Caco-2 (cell line): Measurements from ENCODE around the gene LRRK1. TPM values are rescaled to one million over a fixed set of nuclear protein-coding genes. Genes with fewer than 3 reads are reported as not detected.

Experiments
- BruUV-seq: library from RNA; stranded (reverse); fragments of 400-500 nt; replicated peaks from 2 replicates; lab custom pipeline; 2021; lab: Mats Ljungman, UMichigan
- CTCF ChIA-PET: fragments of 300-600 bp; sonication (Branson Sonifier 250); formaldehyde crosslinking; loops from one replicate; lab custom pipeline; 2022; ENCODE audit warnings: antibody characterized with exemption; lab: Charles Lee
- POLR2A ChIA-PET: fragments of 300-600 bp; sonication (Branson Sonifier 250); formaldehyde crosslinking; loops from one replicate; lab custom pipeline; 2022; ENCODE audit warnings: antibody characterized with exemption; lab: Charles Lee
- DNase-seq, 2 experiments: peaks; one replicate each; pipeline versions ENCODE4 v3.0.0 to v3.0.0-alpha.2; 2020 to 2022
- H3K27me3 ChIP-seq: replicated peaks from 2 replicates; pipeline ENCODE4 v1.6.0; 2011; ENCODE audit warnings: low read length; ENCODE audit not compliant: control insufficient read depth, insufficient read depth
- H3K36me3 ChIP-seq: 2 replicates; pipeline ENCODE4 v1.5.1; 2011; ENCODE audit warnings: low read length; ENCODE audit not compliant: control insufficient read depth, insufficient read depth
- H3K4me1 ChIP-seq: fragments of 250-450 bp; sonication (Bioruptor Pico); 2 replicates; pipeline ENCODE4 v1.5.1; 2020; ENCODE audit warnings: mild to moderate bottlenecking
- H3K4me3 ChIP-seq: 2 replicates; pipeline ENCODE4 v1.5.1; 2011; ENCODE audit warnings: low read depth, mild to moderate bottlenecking, control low read depth, low read length
- H3K9me3 ChIP-seq: fragments of 250-450 bp; sonication (Bioruptor Pico); 2 replicates; pipeline ENCODE4 v1.5.1; 2020; ENCODE audit warnings: mild to moderate bottlenecking, moderate library complexity
- H3K27ac Mint-ChIP-seq: one replicate; pipeline ENCODE4 v1.8.0; 2022; ENCODE audit warnings: mixed read lengths; ENCODE audit not compliant: unreplicated experiment
- H3K27me3 Mint-ChIP-seq: one replicate; pipeline ENCODE4 v1.8.0; 2022; ENCODE audit warnings: mixed read lengths; ENCODE audit not compliant: insufficient read depth, unreplicated experiment
- H3K36me3 Mint-ChIP-seq: one replicate; pipeline ENCODE4 v1.8.0; 2022; ENCODE audit warnings: mild to moderate bottlenecking, mixed read lengths; ENCODE audit not compliant: insufficient read depth, unreplicated experiment
- H3K4me1 Mint-ChIP-seq: one replicate; pipeline ENCODE4 v1.8.0; 2022; ENCODE audit warnings: low read depth, mixed read lengths; ENCODE audit not compliant: unreplicated experiment
- H3K4me3 Mint-ChIP-seq: one replicate; pipeline ENCODE4 v1.8.0; 2022; ENCODE audit warnings: mild to moderate bottlenecking, moderate library complexity, mixed read lengths; ENCODE audit not compliant: unreplicated experiment
- H3K9me3 Mint-ChIP-seq: one replicate; pipeline ENCODE4 v1.8.0; 2022; ENCODE audit warnings: mixed read lengths; ENCODE audit not compliant: unreplicated experiment
- intact Hi-C: fragments of 100-400 bp; cut with micrococcal nuclease; formaldehyde crosslinking; loops from one replicate; pipeline ENCODE4 v1.10.0; 2022; ENCODE audit not compliant: unreplicated experiment
- total RNA-seq: library from RNA; stranded (reverse); gene quantifications from 2 replicates; pipeline ENCODE4 v1.2.3, GENCODE V29; 2022
- TF ChIP-seq, protein P1 (sequence below), 2 experiments: fragments of 200-600 bp in 1 of 2; IDR thresholded peaks; 1 replicate in 1 of 2; 2 replicates in 1 of 2; pipeline versions ENCODE4 v1.5.1 to v1.8.0; 2011 to 2022; ENCODE audit warnings: antibody characterized with exemption in 1 of 2, control low read depth in 1 of 2, inconsistent platforms in 1 of 2, low read depth in 1 of 2, low read length in 1 of 2, mild to moderate bottlenecking in 1 of 2, moderate library complexity in 1 of 2; ENCODE audit not compliant: insufficient read depth in 1 of 2, severe bottlenecking in 1 of 2, unreplicated experiment in 1 of 2

LRRK1 gene
- total RNA-seq, 1 experiment from 2014 or later, result 12.0 TPM

- Mint-ChIP-seq H3K27ac (no peak overlapping the region), H3K27me3 (no peaks in the 10 kb centered on the region), H3K4me3 (no peak overlapping the region), H3K4me1 (no peaks in the 10 kb centered on the region), H3K36me3 (no peaks in the 10 kb centered on the region), H3K9me3 (no peaks in the 10 kb centered on the region)
- intact Hi-C loops, result no loop called here
- ChIA-PET POLR2A (no interaction called here), CTCF (no interaction called here)
- no peak overlapping the region for H3K4me3 ChIP-seq
- no peak for DNase-seq
- TF ChIP-seq, protein P1, sequence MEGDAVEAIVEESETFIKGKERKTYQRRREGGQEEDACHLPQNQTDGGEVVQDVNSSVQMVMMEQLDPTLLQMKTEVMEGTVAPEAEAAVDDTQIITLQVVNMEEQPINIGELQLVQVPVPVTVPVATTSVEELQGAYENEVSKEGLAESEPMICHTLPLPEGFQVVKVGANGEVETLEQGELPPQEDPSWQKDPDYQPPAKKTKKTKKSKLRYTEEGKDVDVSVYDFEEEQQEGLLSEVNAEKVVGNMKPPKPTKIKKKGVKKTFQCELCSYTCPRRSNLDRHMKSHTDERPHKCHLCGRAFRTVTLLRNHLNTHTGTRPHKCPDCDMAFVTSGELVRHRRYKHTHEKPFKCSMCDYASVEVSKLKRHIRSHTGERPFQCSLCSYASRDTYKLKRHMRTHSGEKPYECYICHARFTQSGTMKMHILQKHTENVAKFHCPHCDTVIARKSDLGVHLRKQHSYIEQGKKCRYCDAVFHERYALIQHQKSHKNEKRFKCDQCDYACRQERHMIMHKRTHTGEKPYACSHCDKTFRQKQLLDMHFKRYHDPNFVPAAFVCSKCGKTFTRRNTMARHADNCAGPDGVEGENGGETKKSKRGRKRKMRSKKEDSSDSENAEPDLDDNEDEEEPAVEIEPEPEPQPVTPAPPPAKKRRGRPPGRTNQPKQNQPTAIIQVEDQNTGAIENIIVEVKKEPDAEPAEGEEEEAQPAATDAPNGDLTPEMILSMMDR (IDR thresholded peaks at IDR 0.05; ENCODE audit: insufficient read depth in 1 of 2, low read depth in 1 of 2, low read length in 1 of 2, severe bottlenecking in 1 of 2, unreplicated experiment in 1 of 2), result no peak
- no peaks in the 10 kb centered on the region for H3K27me3 ChIP-seq
- no TSS peak for BruUV-seq
- H3K36me3 ChIP-seq, result no peaks in the 10 kb centered on the region
- H3K4me1 ChIP-seq, result no peaks in the 10 kb centered on the region
- H3K9me3 ChIP-seq, result no peaks in the 10 kb centered on the region
These were observed 194.2 kb downstream of the LRRK1 start for GRCh38 chr15:101113114-101114005.

GRCh38 chr15:101114166-101114565 is 195.0 kb downstream of the LRRK1 start:
- H3K36me3 ChIP-seq, result no peaks in the 10 kb centered on the region
- no peak for DNase-seq
- TF ChIP-seq, protein P1 (IDR thresholded peaks at IDR 0.05; ENCODE audit: insufficient read depth in 1 of 2, low read depth in 1 of 2, low read length in 1 of 2, severe bottlenecking in 1 of 2, unreplicated experiment in 1 of 2), result no peak
- no peaks in the 10 kb centered on the region for H3K27me3 ChIP-seq
- Mint-ChIP-seq H3K27ac (no peak overlapping the region), H3K4me3 (no peak overlapping the region), H3K9me3 (no peaks in the 10 kb centered on the region), H3K36me3 (no peaks in the 10 kb centered on the region), H3K27me3 (no peaks in the 10 kb centered on the region), H3K4me1 (no peaks in the 10 kb centered on the region)
- no peaks in the 10 kb centered on the region for H3K9me3 ChIP-seq
- H3K4me3 ChIP-seq, result no peak overlapping the region
- ChIA-PET POLR2A (interaction anchor here (0.5 kb wide), 1 partner anchor 138 kb away, joined by 6 read pairs; the partner anchor contains the start of gene CHSY1), CTCF (no interaction called here)
- intact Hi-C loops, result no loop called here
- no peaks in the 10 kb centered on the region for H3K4me1 ChIP-seq
- no TSS peak for BruUV-seq

- BruUV-seq, result no TSS peak
- no peaks in the 10 kb centered on the region for H3K27me3 Mint-ChIP-seq
- no peaks in the 10 kb centered on the region for H3K4me1 Mint-ChIP-seq
- TF ChIP-seq, protein P1 (IDR thresholded peaks at IDR 0.05; ENCODE audit: insufficient read depth in 1 of 2, low read depth in 1 of 2, low read length in 1 of 2, severe bottlenecking in 1 of 2, unreplicated experiment in 1 of 2), result no peak
- no peak overlapping the region for H3K27ac Mint-ChIP-seq
- no peaks in the 10 kb centered on the region for H3K9me3 Mint-ChIP-seq
- Histone ChIP-seq H3K4me3 (no peak overlapping the region), H3K9me3 (no peaks in the 10 kb centered on the region), H3K36me3 (no peaks in the 10 kb centered on the region), H3K4me1 (no peaks in the 10 kb centered on the region), H3K27me3 (no peaks in the 10 kb centered on the region)
- H3K36me3 Mint-ChIP-seq, result no peaks in the 10 kb centered on the region
- intact Hi-C loops, result no loop called here
- no peak overlapping the region for H3K4me3 Mint-ChIP-seq
- CTCF ChIA-PET, result no interaction called here
- POLR2A ChIA-PET, result interaction anchor here (0.5 kb wide), 1 partner anchor 137 kb away, joined by 6 read pairs; the partner anchor contains the start of gene CHSY1
- DNase-seq, result no peak
These were observed 195.5 kb downstream of the LRRK1 start for GRCh38 chr15:101114610-101115009.
